Uterus (tissue), 4 donors: ENCODE measurements around the gene CCDC177. TPM values are rescaled to one million over a fixed set of nuclear protein-coding genes. Genes with fewer than 3 reads are reported as not detected.
A peak's percentile ranks its signal among the peaks of the same experiment; 100 is the strongest.

Experiments used
- DNase-seq, 2 donors: peaks; one replicate each; pipeline ENCODE4 v3.0.0-alpha.2; 2019 to 2020
- H3K27ac ChIP-seq, 2 donors: fragments of 200-600 bp; sonication (generic); 1 replicate in 1 of 2; 2 replicates in 1 of 2; pipeline ENCODE4 v1.5.1; 2016 to 2018
- H3K27me3 ChIP-seq, 2 donors: fragments of 200-600 bp; sonication (generic); one replicate each; pipeline ENCODE4 v1.5.1; 2018 to 2019; ENCODE audit warnings: control low read depth in 1 of 2
- H3K36me3 ChIP-seq, 2 donors: fragments of 200-600 bp; sonication (generic); one replicate each; pipeline ENCODE4 v1.5.1; 2019; ENCODE audit warnings: control low read depth in 1 of 2
- H3K4me1 ChIP-seq, 2 donors: fragments of 200-600 bp; sonication (generic); one replicate each; pipeline ENCODE4 v1.5.1; 2018 to 2019; ENCODE audit warnings: control low read depth in 1 of 2
- H3K4me3 ChIP-seq, 2 donors: fragments of 200-600 bp; sonication (generic); 1 replicate in 1 of 2; 2 replicates in 1 of 2; pipeline ENCODE4 v1.5.1; 2018 to 2019; ENCODE audit warnings: mild to moderate bottlenecking in 1 of 2
- H3K9me3 ChIP-seq, 2 donors: fragments of 200-600 bp; sonication (generic); one replicate each; pipeline ENCODE4 v1.5.1; 2019; ENCODE audit warnings: control low read depth in 1 of 2
- CTCF ChIP-seq, 4 experiments: fragments of 200-600 bp in 2 of 4; fragments of 450-650 bp in 2 of 4; sonication (generic) in 2 of 4; IDR thresholded peaks; one replicate each; pipeline ENCODE4 v1.5.1; 2016 to 2019; ENCODE audit warnings: antibody characterized with exemption in 4 of 4, mild to moderate bottlenecking in 2 of 4, moderate library complexity in 1 of 4
- POLR2A ChIP-seq, 2 donors: fragments of 450-650 bp; IDR thresholded peaks; one replicate each; pipeline ENCODE4 v1.6.1; 2016; ENCODE audit warnings: antibody characterized with exemption in 2 of 2, mild to moderate bottlenecking in 1 of 2, moderate library complexity in 1 of 2
- intact Hi-C: fragments of 100-400 bp; cut with DNase I; formaldehyde crosslinking; loops from one replicate; pipeline ENCODE4 v1.15.1; 2023; ENCODE audit warnings: low total_unique reads
- total RNA-seq, 4 donors: library from RNA; depleted of rRNA in 3 of 4; stranded (reverse); fragments of >200 nt in 3 of 4; gene quantifications; one replicate each; pipeline versions ENCODE4 v1.1.0 to v1.2.4, GENCODE V29; 2014 to 2023
- donor health status: DM: yes; HTN: yes; CAD: no.

Gene CCDC177
- total RNA-seq, 4 donors from 2014 or later: not detected

- Histone ChIP-seq H3K9me3 (no peaks in the 10 kb centered on the region), H3K4me1 (peaks cover 9 to 21% of the 10 kb centered on the region in 2 donors), H3K36me3 (no peaks in the 10 kb centered on the region), H3K27me3 (no peaks in the 10 kb centered on the region), H3K4me3 (peak overlapping the region in 1 of 2 donors; percentile 97), H3K27ac (peak overlapping the region; percentile 96 to 99)
- intact Hi-C loops: no loop called here
- DNase-seq: no peak
- TF ChIP-seq POLR2A (IDR thresholded peaks at IDR 0.05) (no peak), CTCF (IDR thresholded peaks at IDR 0.05) (no peak)
Observed at GRCh38 chr14:69613312-69614073, 38.8 kb upstream of the CCDC177 start.

- peak overlapping the region; percentile 73 to 97 for H3K4me3 ChIP-seq
- TF ChIP-seq CTCF (IDR thresholded peaks at IDR 0.05) (peak in 2 of 4 experiments; percentile 10 to 15), POLR2A (IDR thresholded peaks at IDR 0.05) (no peak)
- no peak for DNase-seq
- peak overlapping the region; percentile 96 to 99 for H3K27ac ChIP-seq
- H3K4me1 ChIP-seq: peaks cover 9 to 14% of the 10 kb centered on the region in 2 donors
- H3K36me3 ChIP-seq: no peaks in the 10 kb centered on the region
- intact Hi-C loops: no loop called here
- H3K9me3 ChIP-seq: no peaks in the 10 kb centered on the region
- H3K27me3 ChIP-seq: no peaks in the 10 kb centered on the region
Observed at GRCh38 chr14:69612783-69613130, 38.1 kb upstream of the CCDC177 start.

- Histone ChIP-seq H3K9me3 (no peaks in the 10 kb centered on the region), H3K4me1 (peaks cover 9 to 12% of the 10 kb centered on the region in 2 donors), H3K4me3 (peak overlapping the region; percentile 73 to 97), H3K27me3 (no peaks in the 10 kb centered on the region), H3K27ac (peak overlapping the region; percentile 96 to 99), H3K36me3 (no peaks in the 10 kb centered on the region)
- intact Hi-C loops: no loop called here
- DNase-seq: peak; percentile 28 to 33
- TF ChIP-seq CTCF (IDR thresholded peaks at IDR 0.05) (no peak), POLR2A (IDR thresholded peaks at IDR 0.05) (no peak)
Observed at GRCh38 chr14:69612014-69612782, 37.5 kb upstream of the CCDC177 start.

- peak; percentile 90 for DNase-seq
- Histone ChIP-seq H3K4me3 (peak within 1 kb of the TSS; percentile 73 to 97), H3K4me1 (peaks cover 5 to 9% of the 10 kb centered on the region in 2 donors), H3K9me3 (no peaks in the 10 kb centered on the region), H3K27me3 (no peaks in the 10 kb centered on the region), H3K36me3 (no peaks in the 10 kb centered on the region), H3K27ac (peak within 1 kb of the TSS; percentile 96 to 99)
- intact Hi-C loops: no loop called here
- TF ChIP-seq POLR2A (IDR thresholded peaks at IDR 0.05): peak; percentile 50 to 63
- no peak for TF ChIP-seq CTCF (IDR thresholded peaks at IDR 0.05)
Observed at GRCh38 chr14:69611172-69612013, 36.7 kb upstream of the CCDC177 start, which contains the start of gene SUSD6. Gene SUSD6 (plus strand): TSS chr14:69611596. CDS start chr14:69658593, 46,997 bp downstream.
